ENCODE measurements around the gene FPGS.

The FPGS gene

DNA sequence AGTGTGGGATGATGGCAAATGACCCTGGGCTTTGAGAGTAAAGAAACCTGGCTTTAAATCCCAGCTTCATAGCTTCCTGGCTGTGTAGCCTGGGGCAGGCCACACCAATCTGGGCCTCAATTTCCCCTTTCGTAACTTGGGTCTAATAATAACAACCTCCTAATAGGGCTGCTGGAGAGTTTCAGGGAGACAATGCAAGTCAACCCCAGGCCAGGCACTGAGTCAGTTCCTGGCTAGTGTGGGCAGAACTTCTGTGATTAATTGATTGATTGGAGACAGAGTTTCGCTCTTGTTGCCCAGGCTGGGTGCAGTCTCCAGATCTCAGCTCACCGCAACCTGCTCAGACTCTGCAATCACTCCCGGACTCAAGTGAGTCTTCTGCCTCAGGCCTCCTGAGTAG is 20.9 kb upstream of the FPGS start:
- DNase-seq (ENCODE audit: low read depth): peak; percentile 35
- TF ChIP-seq CTCF (conservative IDR thresholded peaks at IDR 0.05; ENCODE audit: control insufficient read depth, insufficient read depth, low read depth, low read length): no peak
- H3K4me3 ChIP-seq (ENCODE audit: control insufficient read depth, low read depth, low read length): no peak overlapping the region

DNA sequence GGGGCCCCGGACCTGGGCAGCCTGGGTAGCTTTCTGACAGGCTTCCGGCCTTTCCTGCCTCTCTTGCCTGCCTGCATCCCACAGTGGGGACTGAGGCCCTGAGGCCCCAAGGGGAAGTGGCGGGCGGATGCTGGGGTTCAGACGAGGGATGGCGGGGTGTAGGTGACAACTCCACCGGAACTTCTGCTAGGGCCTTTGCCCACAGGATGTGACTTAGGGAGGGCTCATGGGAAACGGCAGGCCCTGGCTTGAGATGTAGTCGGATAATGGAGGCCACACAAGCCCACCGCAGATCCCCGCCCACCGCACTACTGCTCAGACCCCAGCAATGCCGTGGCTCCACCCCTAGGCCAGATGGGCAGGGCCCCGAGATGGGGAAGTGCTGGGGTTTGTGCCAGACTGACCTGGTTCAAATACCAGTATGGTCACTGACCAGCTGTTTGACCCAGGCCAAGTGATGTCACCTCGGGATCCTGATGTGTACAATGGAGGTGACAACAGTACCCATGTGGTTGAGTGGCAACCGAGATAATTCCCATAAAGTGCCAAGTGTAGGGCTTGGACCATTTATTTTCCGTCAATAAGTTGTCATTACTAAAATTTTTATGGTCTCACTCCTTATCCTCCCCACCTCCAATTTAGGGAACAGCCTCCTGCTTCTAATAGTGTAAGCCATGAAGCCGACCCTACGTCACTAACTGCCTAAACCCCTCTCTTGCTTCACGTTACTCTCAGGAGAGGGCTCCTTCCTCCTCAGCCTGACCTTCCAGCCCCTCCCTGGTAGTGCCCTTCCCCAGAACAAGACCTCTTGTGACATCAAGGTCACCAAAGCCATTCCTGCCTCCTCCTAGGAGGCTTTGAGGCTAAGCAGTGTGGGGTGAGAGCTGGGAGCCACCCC is 19.3 kb upstream of the FPGS start:
- H3K4me3 ChIP-seq (ENCODE audit: control insufficient read depth, low read depth, low read length): no peak overlapping the region
- DNase-seq (ENCODE audit: low read depth): no peak

GRCh38 chr9:127785023-127785932 is 17.4 kb upstream of the FPGS start:
- H3K4me3 ChIP-seq (ENCODE audit: control insufficient read depth, low read depth, low read length): peak overlapping the region; percentile 53
- DNase-seq (ENCODE audit: low read depth): peak; percentile 61
- TF ChIP-seq CTCF (conservative IDR thresholded peaks at IDR 0.05; ENCODE audit: control insufficient read depth, insufficient read depth, low read depth, low read length): peak; percentile 51

More for the DNA sequence above, 19.3 kb upstream of the FPGS start:
- no peak for TF ChIP-seq CTCF (conservative IDR thresholded peaks at IDR 0.05; ENCODE audit: control insufficient read depth, insufficient read depth, low read depth, low read length)

DNA sequence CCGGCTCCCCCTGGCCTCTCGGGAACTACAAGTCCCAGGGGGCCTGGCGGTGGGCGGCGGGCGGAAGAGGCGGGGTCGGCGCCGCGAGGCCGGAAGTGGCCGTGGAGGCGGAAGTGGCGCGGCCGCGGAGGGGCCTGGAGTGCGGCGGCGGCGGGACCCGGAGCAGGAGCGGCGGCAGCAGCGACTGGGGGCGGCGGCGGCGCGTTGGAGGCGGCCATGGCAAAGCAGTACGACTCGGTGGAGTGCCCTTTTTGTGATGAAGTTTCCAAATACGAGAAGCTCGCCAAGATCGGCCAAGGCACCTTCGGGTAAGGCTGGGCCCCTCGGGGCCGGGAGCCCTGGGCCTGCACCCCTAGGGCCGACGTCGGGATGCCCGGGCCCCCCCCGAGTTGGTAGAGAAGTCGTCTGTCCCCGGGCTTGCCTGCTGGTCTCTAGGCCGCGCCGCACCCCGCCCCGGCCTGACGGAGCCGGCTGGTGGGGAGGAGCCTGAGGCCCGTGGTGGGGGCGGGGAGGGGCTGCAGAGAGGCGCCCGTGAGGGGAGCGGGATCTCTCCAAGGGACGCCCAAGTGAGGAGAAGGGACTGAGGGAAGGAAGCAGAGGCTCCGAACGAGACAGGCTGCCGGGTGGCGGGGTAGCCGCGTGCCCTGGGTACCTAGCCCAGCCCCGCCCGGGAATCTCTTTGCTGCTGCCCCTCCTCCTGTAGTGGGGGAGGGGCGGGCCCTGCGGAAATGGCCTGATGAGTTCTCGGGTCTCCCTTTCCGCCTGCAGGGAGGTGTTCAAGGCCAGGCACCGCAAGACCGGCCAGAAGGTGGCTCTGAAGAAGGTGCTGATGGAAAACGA is 16.5 kb upstream of the FPGS start, which contains the start of gene CDK9:
Gene CDK9, plus strand, starts transcription at position 102 of the 840 bp plus-strand sequence. Its CDS starts 115 bp downstream, at position 217.
- H3K4me3 ChIP-seq (ENCODE audit: control insufficient read depth, low read depth, low read length): peak within 1 kb of the TSS; percentile 89
- DNase-seq (ENCODE audit: low read depth): peak; percentile 78
- TF ChIP-seq CTCF (conservative IDR thresholded peaks at IDR 0.05; ENCODE audit: control insufficient read depth, insufficient read depth, low read depth, low read length): no peak

DNA sequence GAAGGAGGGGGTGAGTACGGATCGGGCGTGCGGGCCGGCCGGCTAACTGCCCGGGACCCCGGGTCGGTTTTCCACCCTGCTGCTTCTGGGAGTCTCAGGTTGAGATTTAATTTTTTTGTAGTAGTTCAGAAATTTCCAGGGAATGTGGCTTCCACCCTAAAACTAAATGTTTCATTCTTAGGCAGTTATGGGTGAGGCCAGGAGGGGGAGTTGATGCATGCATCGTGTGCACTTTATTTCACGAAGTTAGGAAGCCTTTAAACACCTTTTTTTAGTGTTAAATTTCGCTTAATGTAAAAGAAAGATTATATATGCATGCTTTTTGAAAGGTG is 15.9 kb upstream of the FPGS start:
- TF ChIP-seq CTCF (conservative IDR thresholded peaks at IDR 0.05; ENCODE audit: control insufficient read depth, insufficient read depth, low read depth, low read length): peak; percentile 58
- peak; percentile 28 for DNase-seq (ENCODE audit: low read depth)
- peak overlapping the region; percentile 89 for H3K4me3 ChIP-seq (ENCODE audit: control insufficient read depth, low read depth, low read length)
